Endothelial cell (in vitro differentiated cells): Measurements from ENCODE around the gene BEAN1. TPM values are rescaled to one million over a fixed set of nuclear protein-coding genes. Genes with fewer than 3 reads are reported as not detected.
A peak's percentile ranks its signal among the peaks of the same experiment; 100 is the strongest.

Experiments used
- DNase-seq: peaks from one replicate; pipeline ENCODE4 v3.0.0; 2021; ENCODE audit warnings: low spot score
- H3K27ac Mint-ChIP-seq: one replicate; pipeline ENCODE4 v1.8.0; 2021; ENCODE audit warnings: mixed read lengths, inconsistent platforms; ENCODE audit not compliant: unreplicated experiment
- H3K27me3 Mint-ChIP-seq: one replicate; pipeline ENCODE4 v1.8.0; 2021; ENCODE audit warnings: mild to moderate bottlenecking, moderate library complexity, mixed read lengths, inconsistent platforms; ENCODE audit not compliant: unreplicated experiment
- H3K36me3 Mint-ChIP-seq: one replicate; pipeline ENCODE4 v1.8.0; 2021; ENCODE audit warnings: mild to moderate bottlenecking, low read depth, mixed read lengths, inconsistent platforms; ENCODE audit not compliant: unreplicated experiment
- H3K4me1 Mint-ChIP-seq: one replicate; pipeline ENCODE4 v1.8.0; 2021; ENCODE audit warnings: mild to moderate bottlenecking, mixed read lengths, inconsistent platforms; ENCODE audit not compliant: unreplicated experiment
- H3K4me3 Mint-ChIP-seq: one replicate; pipeline ENCODE4 v1.8.0; 2021; ENCODE audit warnings: mild to moderate bottlenecking, mixed read lengths, inconsistent platforms; ENCODE audit not compliant: unreplicated experiment
- H3K9me3 Mint-ChIP-seq: one replicate; pipeline ENCODE4 v1.8.0; 2021; ENCODE audit warnings: mixed read lengths, inconsistent platforms; ENCODE audit not compliant: unreplicated experiment
- CTCF ChIP-seq: fragments of 200-600 bp; sonication (generic); IDR thresholded peaks from one replicate; pipeline ENCODE4 v1.5.0; 2021; ENCODE audit warnings: antibody characterized with exemption; ENCODE audit not compliant: unreplicated experiment
- total RNA-seq: library from RNA; stranded (reverse); fragmentation: NEBNext Ultra II Directional; extraction: Animal tissue kit (Norgen Biotek cat#: 25700); gene quantifications from one replicate; pipeline ENCODE4 v1.2.1, GENCODE V29; 2021; ENCODE audit not compliant: unreplicated experiment

The BEAN1 gene
- total RNA-seq, 1 donor from 2014 or later, result 0.49 TPM

- DNase-seq, result no peak
- no peaks in the 10 kb centered on the region for H3K9me3 Mint-ChIP-seq
- H3K36me3 Mint-ChIP-seq, result peaks cover 6% of the 10 kb centered on the region
- H3K4me1 Mint-ChIP-seq, result peaks cover 38% of the 10 kb centered on the region
- peaks cover 10% of the 10 kb centered on the region for H3K27me3 Mint-ChIP-seq
- no peak overlapping the region for H3K27ac Mint-ChIP-seq
- TF ChIP-seq CTCF, result no peak
- H3K4me3 Mint-ChIP-seq, result no peak overlapping the region
Observed at GRCh38 chr16:66468321-66468965, 41.3 kb downstream of the BEAN1 start.

- peaks cover 6% of the 10 kb centered on the region for H3K36me3 Mint-ChIP-seq
- no peaks in the 10 kb centered on the region for H3K9me3 Mint-ChIP-seq
- no peak for DNase-seq
- peak overlapping the region; percentile 2 for H3K27ac Mint-ChIP-seq
- no peak overlapping the region for H3K4me3 Mint-ChIP-seq
- peaks cover 12% of the 10 kb centered on the region for H3K27me3 Mint-ChIP-seq
- TF ChIP-seq CTCF, result no peak
- peaks cover 45% of the 10 kb centered on the region for H3K4me1 Mint-ChIP-seq
Observed at GRCh38 chr16:66469291-66469946, 42.3 kb downstream of the BEAN1 start.

- no peaks in the 10 kb centered on the region for H3K9me3 Mint-ChIP-seq
- H3K27ac Mint-ChIP-seq, result peak overlapping the region; percentile 64
- DNase-seq, result no peak
- TF ChIP-seq CTCF, result no peak
- peaks cover 6% of the 10 kb centered on the region for H3K36me3 Mint-ChIP-seq
- peaks cover 50% of the 10 kb centered on the region for H3K4me1 Mint-ChIP-seq
- peaks cover 12% of the 10 kb centered on the region for H3K27me3 Mint-ChIP-seq
- H3K4me3 Mint-ChIP-seq, result peak overlapping the region; percentile 38
Observed at GRCh38 chr16:66469947-66470546, 43.0 kb downstream of the BEAN1 start.

GRCh38 chr16:66470556-66470955, 43.5 kb downstream of the BEAN1 start:
- no peak overlapping the region for H3K4me3 Mint-ChIP-seq
- no peak for DNase-seq
- H3K9me3 Mint-ChIP-seq, result no peaks in the 10 kb centered on the region
- H3K36me3 Mint-ChIP-seq, result peaks cover 6% of the 10 kb centered on the region
- H3K4me1 Mint-ChIP-seq, result peaks cover 54% of the 10 kb centered on the region
- H3K27me3 Mint-ChIP-seq, result peaks cover 12% of the 10 kb centered on the region
- H3K27ac Mint-ChIP-seq, result peak overlapping the region; percentile 64
- no peak for TF ChIP-seq CTCF

GRCh38 chr16:66471264-66471663, 44.2 kb downstream of the BEAN1 start:
- no peak for DNase-seq
- Mint-ChIP-seq H3K27ac (no peak overlapping the region), H3K9me3 (no peaks in the 10 kb centered on the region), H3K4me1 (peaks cover 54% of the 10 kb centered on the region), H3K36me3 (peaks cover 6% of the 10 kb centered on the region), H3K27me3 (peaks cover 12% of the 10 kb centered on the region), H3K4me3 (no peak overlapping the region)
- no peak for TF ChIP-seq CTCF
